Lower leg skin (tissue), 4 donors: Measurements from ENCODE around the gene KRTAP10-5. TPM values are rescaled to one million over a fixed set of nuclear protein-coding genes. Genes with fewer than 3 reads are reported as not detected.
"Not testable (repeated sequence)": the region's sequence is repeated elsewhere in the genome, so short reads cannot be mapped to it uniquely, and the experiment has no call there.

ENCODE experiments used
- DNase-seq, 2 donors: peaks; one replicate each; pipeline ENCODE4 v3.0.0-alpha.2; 2019; ENCODE audit warnings: low spot score in 2 of 2
- H3K4me3 ChIP-seq: fragments of 200-600 bp; sonication (generic); 2 replicates; pipeline ENCODE4 v1.5.1; 2017; ENCODE audit warnings: mild to moderate bottlenecking, low read depth; ENCODE audit not compliant: poor library complexity, severe bottlenecking
- CTCF ChIP-seq, 3 donors: fragments of 450-650 bp; IDR thresholded peaks; one replicate each; pipeline ENCODE4 v1.5.1; 2016; ENCODE audit warnings: antibody characterized with exemption in 3 of 3, mild to moderate bottlenecking in 3 of 3, moderate library complexity in 2 of 3
- POLR2A ChIP-seq, 2 donors: fragments of 450-650 bp; IDR thresholded peaks; one replicate each; pipeline ENCODE4 v1.6.1; 2016 to 2017; ENCODE audit warnings: antibody characterized with exemption in 2 of 2, mild to moderate bottlenecking in 1 of 2, moderate library complexity in 1 of 2
- WGBS, 2 donors: methylation state at CpG; one replicate each; pipeline ENCODE4 v1.1.5; 2018; 5-methylcytosine and 5-hydroxymethylcytosine counted together
- intact Hi-C: fragments of 100-400 bp; cut with DNase I; formaldehyde crosslinking; loops from one replicate; pipeline ENCODE4 v1.15.0; 2023; ENCODE audit warnings: low total_unique reads
- total RNA-seq, 4 donors: library from RNA; depleted of rRNA; stranded (reverse); fragments of >200 nt; gene quantifications; one replicate each; pipeline ENCODE4 v1.1.0, GENCODE V29; 2016

The KRTAP10-5 gene
- total RNA-seq, result 1 to 10 TPM in 1 of 4 donors, not detected in 3; 6.1 TPM

GRCh38 chr21:44580231-44580821 lies at the start of gene KRTAP10-5:
KRTAP10-5 (minus strand) TSS chr21:44580604; CDS start chr21:44580578, 26 bp downstream.
- intact Hi-C loops, H3K4me3 ChIP-seq: not testable (repeated sequence)
- 50 to 60% methylated on average over 19 of the region's 19 CpGs for WGBS, 2 donors
- peak in 1 of 2 donors; percentile 79 for DNase-seq

GRCh38 chr21:44628707-44629391 lies 48.4 kb upstream of the KRTAP10-5 start:
- intact Hi-C loops, result no loop called here
- DNase-seq, result no peak
- TF ChIP-seq CTCF (IDR thresholded peaks at IDR 0.05) (no peak), POLR2A (IDR thresholded peaks at IDR 0.05) (no peak)
- no peak overlapping the region for H3K4me3 ChIP-seq
- WGBS, 2 donors, result 60 to 66% methylated on average over 10 to 15 of the region's 18 CpGs

GRCh38 chr21:44627831-44628233 lies 47.4 kb upstream of the KRTAP10-5 start:
- DNase-seq, intact Hi-C loops, H3K4me3 ChIP-seq: not testable (repeated sequence)
- WGBS, 2 donors, result 60 to 64% methylated on average over 10 to 15 of the region's 15 CpGs

GRCh38 chr21:44627181-44627822 lies 46.9 kb upstream of the KRTAP10-5 start:
- H3K4me3 ChIP-seq, DNase-seq, intact Hi-C loops: not testable (repeated sequence)
- WGBS, 2 donors, result 84 to 91% methylated on average over 16 to 20 of the region's 20 CpGs

GRCh38 chr21:44626673-44627143 lies 46.3 kb upstream of the KRTAP10-5 start, which contains the start of gene KRTAP10-9:
KRTAP10-9 (plus strand) TSS chr21:44627093; CDS start chr21:44627172, 79 bp downstream.
- no peak within 1 kb of the TSS for H3K4me3 ChIP-seq
- WGBS, 2 donors, result 76 to 77% methylated on average over 6 to 7 of the region's 7 CpGs
- TF ChIP-seq POLR2A (IDR thresholded peaks at IDR 0.05), result no peak
- intact Hi-C loops, result no loop called here
- no peak for DNase-seq

- intact Hi-C loops, result no loop called here
- no peak overlapping the region for H3K4me3 ChIP-seq
- 71 to 76% methylated on average over 10 of the region's 10 CpGs for WGBS, 2 donors
- TF ChIP-seq POLR2A (IDR thresholded peaks at IDR 0.05) (no peak), CTCF (IDR thresholded peaks at IDR 0.05) (no peak)
- DNase-seq, result no peak
These were observed 45.9 kb upstream of the KRTAP10-5 start for GRCh38 chr21:44626262-44626661.

- no peak for DNase-seq
These were observed 45.4 kb upstream of the KRTAP10-5 start for GRCh38 chr21:44625756-44626155.

More at GRCh38 chr21:44625756-44626155, 45.4 kb upstream of the KRTAP10-5 start:
- TF ChIP-seq POLR2A (IDR thresholded peaks at IDR 0.05), result no peak
- no peak for TF ChIP-seq CTCF (IDR thresholded peaks at IDR 0.05)
- intact Hi-C loops, result no loop called here
- no peak overlapping the region for H3K4me3 ChIP-seq
- 86 to 89% methylated on average over 7 of the region's 7 CpGs for WGBS, 2 donors
